Measurements from ENCODE around the gene TSPAN4.

Gene TSPAN4

DNA sequence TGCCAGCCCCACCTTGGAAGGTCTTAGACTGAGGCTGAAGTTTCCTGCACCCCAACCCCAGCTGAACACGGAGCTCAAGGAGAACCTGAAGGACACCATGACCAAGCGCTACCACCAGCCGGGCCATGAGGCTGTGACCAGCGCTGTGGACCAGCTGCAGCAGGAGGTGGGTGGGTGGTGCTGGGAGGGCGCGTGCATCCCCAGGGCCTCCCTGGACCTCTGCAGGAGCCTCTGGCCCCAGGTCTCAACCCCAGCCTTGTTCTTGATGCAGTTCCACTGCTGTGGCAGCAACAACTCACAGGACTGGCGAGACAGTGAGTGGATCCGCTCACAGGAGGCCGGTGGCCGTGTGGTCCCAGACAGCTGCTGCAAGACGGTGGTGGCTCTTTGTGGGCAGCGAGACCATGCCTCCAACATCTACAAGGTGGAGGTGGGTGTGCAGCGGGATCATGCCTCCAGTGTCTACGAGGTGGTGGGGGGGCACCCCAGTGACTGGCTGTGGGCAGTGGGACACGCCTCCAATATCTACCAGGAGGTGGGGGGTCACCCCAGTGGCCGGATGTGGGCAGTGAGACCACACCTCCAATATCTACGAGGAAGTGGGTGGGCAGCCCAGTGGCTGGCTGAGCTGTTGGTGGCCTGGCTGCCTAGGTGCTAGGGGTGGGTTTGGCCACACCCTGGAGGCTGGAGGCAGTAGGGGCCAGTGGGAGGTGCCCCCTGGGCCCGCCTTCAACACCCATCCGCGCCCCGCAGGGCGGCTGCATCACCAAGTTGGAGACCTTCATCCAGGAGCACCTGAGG is 5.3 kb upstream of the TSPAN4 start:
- no peak for DNase-seq

DNA sequence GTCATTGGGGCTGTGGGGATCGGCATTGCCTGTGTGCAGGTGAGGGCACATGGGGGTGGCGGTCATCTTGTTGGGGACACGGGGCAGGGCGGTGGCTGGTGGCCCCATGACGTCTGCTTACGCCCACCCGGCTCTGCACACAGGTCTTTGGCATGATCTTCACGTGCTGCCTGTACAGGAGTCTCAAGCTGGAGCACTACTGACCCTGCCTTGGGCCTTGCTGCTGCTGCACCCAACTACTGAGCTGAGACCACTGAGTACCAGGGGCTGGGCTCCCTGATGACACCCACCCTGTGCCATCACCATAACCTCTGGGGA is 4.7 kb upstream of the TSPAN4 start:
- DNase-seq: no peak

DNA sequence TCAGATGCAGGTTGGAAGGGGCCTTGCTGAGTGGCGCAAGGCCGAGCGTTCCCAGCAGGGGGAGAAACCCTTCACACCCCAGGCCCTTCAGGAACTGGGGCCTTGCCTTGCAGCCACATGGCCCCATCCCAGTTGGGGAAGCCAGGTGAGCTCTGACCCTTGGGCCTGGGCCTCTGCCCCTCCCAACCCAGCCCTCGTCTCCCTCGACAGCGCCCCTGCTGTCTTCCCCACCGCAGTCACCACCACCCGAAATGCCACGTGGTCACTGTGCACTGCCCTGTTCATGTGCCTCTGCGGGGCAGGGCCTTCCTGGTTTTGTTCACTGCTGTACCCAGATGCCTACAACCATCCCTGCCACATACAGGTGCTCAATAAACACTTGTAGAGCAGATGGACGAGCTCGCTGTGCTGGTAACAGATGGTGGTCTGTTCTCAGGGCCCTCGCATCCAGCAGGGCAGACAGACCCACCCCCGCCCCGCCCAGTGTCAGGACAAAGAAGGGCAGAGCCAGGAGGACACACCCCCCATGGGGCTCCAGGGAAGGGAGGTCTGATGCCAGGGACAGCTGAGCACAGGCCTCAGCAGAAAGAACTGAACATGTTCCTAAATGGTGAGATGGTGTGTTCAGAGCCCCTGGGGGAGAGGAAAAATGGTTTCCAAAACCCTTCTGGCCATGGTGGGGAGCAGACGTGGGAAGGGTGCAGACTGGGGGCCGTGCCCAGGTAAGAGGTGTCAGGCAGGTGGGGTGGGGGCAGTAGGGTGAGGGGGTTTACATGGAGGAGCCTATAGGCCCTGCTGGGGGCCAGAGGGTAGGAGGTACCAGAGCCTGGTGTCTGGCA is 4.0 kb upstream of the TSPAN4 start:
- no peak for DNase-seq

DNA sequence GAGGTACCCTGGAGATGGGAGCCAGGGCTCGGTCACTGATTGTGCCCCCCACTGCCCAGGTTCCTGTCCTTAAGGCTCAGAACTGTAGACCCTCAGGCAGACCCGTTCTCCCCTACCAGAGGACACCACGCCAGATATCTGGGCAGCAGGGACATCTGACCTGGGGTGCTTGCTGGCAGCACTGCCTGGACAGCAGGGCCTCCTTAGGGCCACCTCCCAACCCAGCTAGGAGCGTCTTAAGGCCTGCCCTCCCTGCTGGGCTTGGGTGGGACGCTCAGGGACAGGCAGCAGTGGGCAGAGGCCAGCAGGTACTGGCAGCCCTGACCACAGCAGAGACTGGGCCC is 3.4 kb upstream of the TSPAN4 start:
- DNase-seq: no peak

DNA sequence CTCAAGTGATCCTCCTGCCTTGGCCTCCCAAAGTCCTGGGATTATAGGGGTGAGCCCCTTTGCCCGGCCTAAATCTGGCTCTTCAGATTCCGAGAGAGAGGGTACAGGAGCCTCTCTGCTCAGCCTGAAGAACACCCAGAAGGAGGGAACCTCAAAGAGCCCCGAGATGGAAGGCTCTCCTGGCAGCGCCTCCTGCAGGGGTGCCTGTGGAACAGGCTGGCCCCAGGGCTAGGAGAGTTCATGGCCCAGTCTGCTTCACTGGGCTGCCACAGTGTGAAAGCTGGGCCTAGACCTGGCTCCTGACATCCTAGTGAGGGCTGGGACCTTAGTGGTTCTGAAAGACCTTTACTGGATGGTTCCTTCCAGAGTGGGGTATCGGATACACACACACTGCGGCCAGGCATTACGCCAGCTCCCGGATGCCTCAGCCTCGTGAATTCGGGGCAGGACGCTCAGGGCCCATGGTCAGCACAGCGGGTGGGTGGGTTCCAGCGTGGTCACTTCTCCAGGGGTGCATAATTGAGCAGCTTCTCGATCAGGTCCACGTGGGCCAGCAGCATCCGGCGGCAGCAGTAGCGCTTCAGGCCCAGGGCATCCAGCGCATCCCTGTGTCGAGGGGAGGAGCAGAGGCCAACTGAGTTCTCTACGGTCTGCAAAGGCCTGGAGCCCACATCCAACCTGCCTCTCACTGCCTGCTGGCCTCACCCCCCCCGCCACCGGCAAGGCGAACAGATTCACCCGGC is 2.6 kb upstream of the TSPAN4 start:
- peak; percentile 19 to 28 for DNase-seq

DNA sequence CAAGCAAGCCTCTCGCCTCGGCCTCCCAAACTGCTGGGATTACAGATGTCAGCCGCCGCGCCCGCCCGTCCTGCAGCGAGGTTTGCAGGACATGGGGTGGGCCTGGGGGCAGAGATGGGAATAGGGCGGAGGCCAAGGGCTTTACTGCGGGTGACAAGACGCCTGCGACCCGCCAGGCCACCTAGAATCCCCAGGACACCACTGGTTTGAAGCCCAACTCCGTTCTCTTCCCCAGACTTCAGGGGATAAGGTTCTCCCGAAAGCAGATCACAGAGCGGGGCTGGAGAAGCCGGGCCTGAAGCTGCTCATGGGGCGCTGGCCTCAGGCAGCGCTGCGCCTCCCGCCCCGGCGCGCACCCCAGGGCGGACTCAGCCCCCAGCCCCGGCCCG is 677 bp upstream of the TSPAN4 start:
- no peak for DNase-seq

DNA sequence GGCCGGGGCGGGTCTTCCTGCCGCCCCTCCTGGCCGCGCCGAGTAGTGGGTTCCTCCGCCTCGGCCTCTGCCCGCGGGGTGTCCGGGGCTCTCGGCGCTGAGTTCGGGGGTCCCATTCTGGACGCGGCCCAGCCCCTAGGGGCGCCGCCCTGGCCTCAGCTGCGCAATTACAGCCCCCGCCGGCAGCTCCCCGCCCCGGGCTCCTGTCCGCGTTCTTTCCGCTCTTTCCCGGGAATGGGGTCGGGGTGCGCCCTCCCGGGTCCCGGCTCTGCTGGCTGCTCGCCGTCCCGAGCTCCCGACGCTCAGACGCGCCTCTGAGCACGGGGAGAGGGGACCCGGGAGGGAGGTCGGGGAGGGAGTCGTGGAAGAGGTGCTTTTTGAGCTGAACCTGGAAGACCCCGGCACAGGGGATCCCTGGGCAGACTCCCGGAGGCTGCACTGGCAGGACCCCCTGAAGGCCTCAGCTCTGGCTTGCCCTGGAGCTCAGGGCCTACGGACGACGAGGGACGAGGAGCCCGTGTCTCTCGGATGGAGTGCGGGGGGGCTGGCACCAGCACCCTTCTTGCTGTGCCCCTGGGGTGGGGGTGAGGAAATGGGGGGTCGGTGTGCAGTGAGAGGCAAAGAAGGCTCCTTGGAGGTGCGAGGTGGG is 558 bp downstream of the TSPAN4 start:
- DNase-seq: no peak

DNA sequence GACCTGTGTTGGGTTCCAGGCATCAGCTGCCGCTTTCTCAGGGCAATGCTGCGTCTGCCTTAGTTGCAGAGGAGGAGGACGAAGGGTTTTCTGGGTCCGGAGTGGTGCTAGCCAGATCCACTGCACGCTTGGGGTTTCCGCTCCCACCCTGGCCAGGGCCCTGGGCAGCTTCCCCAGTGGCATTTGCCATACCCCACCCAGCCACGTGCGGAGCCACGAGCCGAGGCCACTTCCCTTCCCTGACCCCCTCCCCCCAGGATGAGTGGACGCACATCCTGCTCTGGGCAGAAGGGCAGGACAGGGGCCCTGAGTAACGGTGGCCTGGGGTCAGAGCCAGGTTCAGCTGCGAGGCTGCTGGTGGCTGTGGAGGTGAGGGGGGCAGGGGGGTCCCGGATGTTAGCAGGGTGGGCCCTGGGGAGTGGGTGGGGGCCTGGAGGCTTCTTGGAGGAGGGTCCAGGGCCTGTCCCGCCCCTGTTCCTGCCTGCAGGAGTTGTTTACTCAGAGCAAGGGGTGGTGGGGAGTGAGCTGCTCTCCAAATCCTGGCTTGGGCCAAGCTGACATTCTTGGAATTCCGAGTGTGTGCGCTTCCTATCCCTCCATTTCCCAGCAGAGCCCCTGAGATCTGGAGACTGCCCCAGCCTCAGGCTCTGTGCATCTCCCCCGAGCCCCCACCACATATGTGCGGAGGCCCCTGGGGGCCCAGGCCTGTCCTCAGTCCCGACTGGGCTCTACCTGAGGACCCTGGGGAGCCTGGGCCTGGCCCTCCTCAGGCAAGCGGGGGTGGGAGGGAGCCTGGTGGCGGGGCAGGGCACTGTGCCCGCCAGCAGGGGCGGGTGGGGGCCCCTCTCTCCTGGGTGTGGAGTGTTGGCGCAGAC is 1.4 kb downstream of the TSPAN4 start:
- DNase-seq: peak; percentile 44 to 52

DNA sequence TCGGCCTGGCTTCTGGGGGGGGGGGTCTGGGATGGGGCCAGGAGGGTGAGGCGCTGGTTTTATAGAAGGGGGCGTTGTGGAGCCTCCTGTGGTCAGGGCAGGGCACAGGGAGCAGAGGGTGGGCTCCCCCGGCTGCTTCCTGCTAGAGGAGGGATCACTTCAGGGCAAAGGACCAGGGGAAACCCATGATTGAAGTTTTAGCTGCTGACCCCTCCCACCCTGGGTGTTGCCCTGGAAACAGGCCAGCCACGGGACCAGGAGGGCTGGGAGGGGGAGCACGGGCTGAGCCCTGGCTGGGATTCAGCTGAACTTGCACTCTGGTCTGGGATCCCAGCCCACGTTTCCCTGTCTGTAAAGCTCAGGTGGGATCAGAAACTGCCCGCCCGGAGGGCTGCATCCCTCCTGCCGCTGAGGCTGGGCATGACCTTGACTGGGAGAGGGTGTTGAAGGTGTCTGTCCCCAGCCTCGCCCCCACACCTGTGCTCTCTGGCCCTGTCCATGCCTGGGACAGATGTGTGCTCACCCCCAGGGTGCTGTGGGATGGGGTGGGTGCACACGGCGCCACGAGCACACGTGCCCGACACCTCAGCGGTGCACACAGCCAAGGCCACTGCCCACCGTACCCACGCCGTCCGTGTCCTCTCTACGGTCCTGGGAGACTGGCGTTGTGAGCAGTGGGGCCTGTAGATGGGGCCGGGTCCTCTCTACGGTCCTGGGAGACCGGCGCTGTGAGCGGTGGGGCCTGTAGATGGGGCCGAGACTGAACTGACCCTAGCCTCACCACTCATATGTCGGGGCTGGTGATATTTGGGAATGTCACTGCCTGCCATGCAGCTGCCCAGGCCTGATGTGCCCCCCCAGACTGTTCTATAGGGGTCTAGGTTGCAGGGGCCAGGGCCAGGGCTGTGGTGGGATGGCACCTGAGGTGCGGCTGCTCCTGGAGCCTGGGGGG is 2.3 kb downstream of the TSPAN4 start:
- peak; percentile 12 to 44 for DNase-seq

DNA sequence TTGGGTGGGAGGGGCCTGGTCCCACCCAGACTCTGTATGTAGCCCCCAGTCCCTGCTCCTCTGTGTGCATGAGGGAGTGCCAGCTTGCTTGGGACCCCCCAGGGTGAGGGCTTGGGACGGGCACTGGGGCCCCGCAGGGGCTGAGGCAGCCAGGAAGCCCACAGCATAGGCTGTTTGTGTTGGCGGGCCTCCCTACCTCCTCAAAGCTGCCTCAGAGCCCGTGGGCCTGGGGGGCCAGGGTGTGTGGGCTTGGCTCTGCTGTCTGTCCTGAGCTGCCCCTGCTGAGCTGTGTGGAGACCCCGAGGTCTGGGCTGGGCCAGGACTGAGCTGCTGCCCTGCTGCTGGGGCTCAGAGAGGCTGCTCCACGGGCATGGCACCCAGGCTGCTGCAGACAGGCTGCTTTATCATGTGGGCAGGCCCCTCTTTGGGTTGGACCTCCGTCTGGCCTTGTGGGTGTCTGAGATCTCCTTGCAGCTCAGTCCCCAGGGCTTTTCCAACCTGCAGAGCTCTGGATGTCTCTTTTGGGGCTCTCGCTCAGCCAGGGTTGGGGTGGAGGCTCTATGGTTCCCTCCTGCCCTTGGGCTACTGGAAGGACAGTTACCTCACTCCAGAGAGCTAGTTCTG is 3.3 kb downstream of the TSPAN4 start:
- DNase-seq: no peak

DNA sequence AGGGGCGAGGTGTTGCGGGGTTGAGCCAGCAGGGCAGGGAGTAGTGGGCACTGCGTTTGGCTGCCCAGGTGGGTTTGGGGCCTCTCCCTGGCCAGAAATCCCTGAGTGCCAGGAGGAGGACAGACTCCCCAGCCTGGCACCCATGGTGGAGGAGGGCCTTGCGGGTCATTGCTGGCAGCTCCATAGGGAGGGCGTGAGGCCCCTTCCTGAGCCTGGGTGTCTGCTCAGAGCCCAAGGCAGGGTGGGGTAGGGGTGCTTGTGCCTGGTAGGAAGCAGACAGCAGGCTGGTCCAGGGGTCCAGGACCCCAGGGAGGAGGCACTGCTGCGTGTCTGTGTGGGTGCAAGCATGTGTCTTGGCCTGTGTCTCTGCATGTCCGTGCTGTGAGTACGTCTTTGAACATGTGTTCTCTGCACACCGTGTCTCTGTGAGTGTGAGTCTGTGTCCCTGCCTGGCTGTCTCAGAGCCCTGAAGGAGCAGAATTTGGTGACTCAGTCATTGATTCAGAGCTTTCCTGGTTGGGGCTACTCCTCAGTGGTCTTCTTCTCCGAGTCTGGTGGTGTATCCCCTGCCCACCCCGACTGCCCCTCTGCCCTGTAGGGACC is 3.9 kb downstream of the TSPAN4 start:
- no peak for DNase-seq

DNA sequence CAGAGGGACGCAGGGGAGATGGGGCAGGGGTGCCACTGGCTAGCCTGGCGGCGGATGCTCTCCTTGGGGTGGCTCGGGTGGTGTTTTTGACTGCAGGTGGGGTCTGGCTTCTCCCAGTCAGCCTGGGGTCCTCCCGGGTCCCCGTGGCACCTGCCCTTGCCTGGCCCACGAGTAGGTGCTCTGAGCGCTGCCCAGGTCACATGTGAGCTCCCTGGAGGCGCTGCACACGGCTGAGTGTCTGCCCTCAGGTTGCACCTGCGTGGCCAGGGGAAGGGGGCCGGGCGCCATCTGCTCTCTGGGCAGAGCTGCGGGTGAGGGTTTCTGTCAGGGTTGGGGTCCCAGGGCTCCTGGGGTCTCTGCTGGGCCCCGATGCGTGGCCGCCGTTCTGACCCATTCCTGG is 5.2 kb downstream of the TSPAN4 start:
- no peak for DNase-seq

DNA sequence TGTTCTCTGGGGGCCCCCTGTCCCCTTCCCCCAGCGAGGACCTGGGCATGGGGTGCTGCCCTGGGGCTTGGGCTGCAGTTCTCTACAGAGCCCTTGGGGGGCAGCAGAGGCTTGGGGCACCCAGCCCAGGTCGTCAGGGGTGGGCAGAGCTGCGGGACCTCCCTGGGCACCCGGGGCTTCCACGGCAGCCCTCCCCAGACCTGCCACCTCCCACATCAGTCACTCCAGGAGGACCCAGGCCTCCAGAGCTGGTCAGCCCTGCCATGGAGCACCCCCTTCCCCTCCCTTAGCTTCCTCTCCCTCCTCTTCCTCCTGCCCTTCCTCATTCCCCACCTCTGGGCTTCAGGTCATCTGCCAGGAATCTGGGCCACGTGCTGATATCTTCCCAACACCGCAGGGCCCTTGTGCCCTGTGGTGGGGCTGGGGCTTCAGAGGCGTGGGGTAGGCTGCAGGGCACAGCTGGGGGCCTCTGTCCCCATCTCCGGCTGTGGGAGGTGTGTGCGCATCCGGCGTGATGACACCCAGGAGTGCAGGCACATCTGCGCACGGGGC is 5.8 kb downstream of the TSPAN4 start:
- no peak for DNase-seq

DNA sequence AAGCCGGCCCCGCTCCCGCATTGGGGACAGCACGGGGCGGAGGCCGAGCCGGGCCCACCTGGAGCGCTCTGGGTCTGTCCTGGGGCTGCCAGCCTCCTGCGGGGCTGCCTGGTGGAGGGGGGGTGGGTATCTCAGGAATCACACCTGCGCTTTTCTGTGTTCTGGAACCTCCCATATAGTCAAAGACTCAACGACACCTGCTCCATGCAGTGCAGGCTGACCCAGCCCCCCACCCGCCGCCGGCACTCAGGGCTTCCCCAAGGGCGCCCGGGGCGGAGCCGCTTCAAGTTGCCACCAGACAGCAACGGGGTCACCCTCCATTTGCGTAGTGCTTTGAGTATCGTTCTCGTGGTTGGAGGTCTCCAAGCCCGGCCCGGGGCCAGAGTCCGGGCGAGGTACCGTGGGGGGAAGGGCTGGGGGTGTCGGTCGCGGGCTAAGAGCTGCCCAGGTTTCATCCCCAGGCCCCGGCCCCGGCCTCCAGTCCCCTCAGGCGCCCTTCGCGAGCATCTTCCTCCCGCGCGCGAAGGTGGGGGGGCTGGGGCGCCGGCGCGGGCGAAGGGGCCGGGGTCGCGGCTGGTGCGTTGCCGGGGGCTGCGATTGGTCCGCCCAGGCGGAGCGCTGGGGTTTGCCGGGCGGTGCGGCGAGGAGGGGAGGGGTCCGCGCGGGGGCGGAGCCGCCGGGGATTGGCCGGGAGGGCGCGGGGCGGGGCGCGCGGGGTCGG is 6.6 kb downstream of the TSPAN4 start:
- no peak for DNase-seq

DNA sequence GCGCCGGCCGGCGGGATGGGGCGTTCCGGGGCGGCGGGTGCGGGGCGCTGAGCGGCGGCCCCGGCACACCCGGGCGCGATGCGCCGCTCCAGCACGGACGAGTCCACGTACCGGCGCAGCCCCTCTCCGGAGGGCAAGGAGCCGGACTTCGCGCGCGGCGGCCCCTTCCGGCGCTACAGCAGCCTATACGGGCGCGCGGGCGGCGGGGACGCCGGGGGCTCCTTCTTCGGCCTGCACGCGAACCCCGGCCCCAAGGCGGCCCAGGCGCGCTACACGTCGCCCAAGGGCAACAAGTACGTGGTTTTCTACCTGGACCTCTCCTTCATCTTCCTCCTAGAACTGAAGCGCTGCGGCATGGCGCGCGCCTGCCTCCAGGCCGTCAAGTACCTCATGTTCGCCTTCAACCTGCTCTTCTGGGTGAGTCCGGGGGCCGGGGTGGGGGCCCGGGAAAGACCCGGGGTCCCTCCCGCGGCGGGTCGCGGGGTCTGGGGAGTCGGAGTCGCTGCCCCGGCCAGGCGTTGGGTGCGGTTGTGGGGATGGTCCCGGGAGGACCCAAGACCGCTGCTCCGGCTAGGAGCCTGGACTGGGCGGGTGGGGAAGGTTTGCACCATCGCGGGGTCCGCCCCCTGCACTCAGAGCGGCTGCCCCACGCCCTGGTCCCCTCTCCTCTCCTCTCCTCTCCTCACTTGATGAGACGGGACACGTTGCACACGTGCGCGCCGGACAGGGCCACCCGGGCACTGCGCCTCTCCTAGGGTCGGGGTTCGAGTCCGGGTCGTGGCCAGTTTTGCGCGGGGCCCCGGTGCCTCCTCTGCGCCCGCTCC is 7.5 kb downstream of the TSPAN4 start:
- DNase-seq: no peak

DNA sequence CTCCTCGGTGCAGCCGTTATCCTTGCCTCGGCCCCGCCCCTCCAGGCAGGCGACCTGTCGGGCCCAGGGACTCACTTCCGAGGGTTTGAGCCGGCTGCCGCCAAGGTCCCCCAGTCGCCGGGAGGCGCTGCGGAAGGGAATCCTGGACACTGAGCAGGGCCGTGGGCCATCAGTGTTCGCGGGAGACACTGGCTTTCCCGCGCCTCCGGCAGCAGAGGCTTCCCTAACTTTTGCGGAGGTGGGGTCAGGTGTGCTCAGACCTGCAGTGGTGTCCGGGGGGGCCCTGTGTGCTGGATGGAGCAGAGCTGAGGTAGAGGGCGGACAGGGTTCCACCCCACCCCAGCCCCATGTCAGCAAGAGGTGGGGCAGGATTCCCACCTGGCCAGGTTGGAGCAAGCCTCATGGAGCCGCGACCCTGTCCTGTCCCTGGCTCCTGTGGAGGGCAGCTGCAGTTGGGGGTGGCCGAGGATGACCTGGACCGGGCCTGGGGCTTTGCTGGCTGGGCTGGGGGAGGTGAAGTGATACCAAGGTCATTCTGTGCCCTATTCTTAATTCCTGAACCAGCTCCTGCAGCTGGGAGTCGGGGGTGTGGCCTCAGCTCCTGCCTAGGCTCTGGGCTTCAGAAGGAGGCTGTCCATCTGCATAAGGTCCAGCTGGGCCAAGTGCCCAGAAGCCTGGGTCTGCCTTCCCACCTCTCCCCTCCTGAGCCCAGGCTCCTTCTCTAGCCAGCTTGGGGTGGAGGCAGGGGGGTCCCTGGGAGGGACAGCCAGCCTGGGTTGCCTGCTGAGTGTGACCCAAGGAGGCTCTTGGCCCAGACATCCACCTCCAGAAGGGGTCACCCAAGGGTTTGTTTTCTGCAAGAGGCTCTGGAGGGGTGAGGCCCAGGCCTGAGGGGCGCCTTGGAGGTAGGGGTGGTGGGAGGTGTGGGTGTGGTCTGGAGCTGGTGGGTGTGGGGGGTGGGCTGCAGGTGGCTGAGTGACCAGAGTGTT is 8.4 kb downstream of the TSPAN4 start:
- no peak for DNase-seq

DNA sequence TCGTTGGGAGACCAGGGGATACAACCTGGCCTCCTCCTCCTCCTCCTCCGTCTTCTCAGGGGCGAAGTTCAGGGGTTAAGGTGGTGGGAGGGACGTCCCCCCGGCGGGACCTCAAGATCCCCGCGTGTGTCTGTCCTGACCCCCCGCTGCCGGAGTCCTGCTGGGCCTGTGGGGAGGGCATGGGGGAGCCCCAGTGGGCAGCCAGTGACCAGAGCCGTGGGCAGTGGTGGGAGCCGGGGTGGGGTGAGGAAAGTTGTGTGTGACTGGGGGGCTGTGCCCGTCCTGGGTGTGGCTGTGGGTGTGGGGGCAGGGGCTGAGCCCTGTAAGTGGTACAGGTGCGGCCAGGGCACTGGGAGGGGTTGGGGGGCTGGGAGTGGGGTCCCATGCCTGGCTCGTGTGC is 10.1 kb downstream of the TSPAN4 start:
- no peak for DNase-seq

Data from AML-193 (cell line).